Dermis blood vessel endothelial cell (primary cell): ENCODE measurements around the gene CDK7. TPM values are rescaled to one million over a fixed set of nuclear protein-coding genes. Genes with fewer than 3 reads are reported as not detected.

Experiments used
- DNase-seq: peaks from one replicate; pipeline ENCODE4 v3.0.0; 2010
- total RNA-seq: library from RNA; depleted of rRNA; stranded (reverse); fragments of >200 nt; gene quantifications from 2 replicates; pipeline ENCODE4 v1.2.3, GENCODE V29; 2014

Gene CDK7
- total RNA-seq, 1 donor from 2014 or later: 62.5 TPM

DNA sequence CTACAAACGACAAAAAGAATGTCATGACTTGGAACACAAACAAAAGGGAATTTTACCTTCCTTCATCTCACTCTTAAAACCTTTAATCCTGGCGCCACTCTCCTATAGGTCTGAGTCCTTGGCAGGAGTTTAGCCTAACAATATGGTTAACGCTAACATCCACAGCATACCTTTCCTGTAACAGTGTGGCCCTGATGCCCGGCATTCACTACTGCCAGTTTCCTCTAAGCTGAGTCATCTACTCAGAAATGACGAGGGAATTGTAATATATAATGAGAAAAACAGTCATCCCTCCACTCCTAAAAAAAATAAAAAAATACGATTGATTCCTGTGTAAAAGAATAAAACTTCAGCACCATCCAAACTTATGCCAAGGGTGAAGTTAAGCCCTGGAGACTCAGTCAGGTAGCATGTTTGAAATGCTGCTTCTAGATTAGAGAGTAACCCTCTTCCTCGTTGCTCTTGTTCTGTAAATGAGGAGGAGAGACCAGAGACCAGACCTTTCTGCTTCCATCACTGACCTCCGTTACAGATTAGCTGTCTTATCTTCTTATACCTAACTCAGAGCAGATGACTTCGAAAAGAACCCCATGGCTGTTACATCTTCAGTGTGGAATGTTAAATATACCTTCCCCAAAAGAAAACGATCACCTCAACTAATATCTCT is 60.5 kb downstream of the CDK7 start:
- DNase-seq: peak; percentile 86

DNA sequence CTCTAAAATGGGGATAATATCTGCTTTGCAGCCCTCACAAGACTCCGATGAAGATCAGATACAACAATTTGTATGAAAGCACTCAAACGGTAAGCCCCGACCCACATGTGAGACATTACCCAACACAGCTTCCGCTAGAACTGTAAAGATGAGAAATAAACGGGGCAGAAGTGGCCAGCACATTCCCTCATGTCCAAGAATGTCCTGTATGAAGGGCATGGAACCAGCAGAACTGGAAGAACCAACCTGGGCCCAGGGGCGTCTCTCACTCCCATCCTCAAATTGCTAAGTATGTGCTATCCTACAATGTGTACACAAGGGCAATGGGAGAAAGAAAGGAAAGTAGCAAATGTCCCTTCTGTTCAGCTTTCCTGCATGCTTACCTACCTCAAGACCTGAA is 64.9 kb downstream of the CDK7 start:
- DNase-seq: no peak

DNA sequence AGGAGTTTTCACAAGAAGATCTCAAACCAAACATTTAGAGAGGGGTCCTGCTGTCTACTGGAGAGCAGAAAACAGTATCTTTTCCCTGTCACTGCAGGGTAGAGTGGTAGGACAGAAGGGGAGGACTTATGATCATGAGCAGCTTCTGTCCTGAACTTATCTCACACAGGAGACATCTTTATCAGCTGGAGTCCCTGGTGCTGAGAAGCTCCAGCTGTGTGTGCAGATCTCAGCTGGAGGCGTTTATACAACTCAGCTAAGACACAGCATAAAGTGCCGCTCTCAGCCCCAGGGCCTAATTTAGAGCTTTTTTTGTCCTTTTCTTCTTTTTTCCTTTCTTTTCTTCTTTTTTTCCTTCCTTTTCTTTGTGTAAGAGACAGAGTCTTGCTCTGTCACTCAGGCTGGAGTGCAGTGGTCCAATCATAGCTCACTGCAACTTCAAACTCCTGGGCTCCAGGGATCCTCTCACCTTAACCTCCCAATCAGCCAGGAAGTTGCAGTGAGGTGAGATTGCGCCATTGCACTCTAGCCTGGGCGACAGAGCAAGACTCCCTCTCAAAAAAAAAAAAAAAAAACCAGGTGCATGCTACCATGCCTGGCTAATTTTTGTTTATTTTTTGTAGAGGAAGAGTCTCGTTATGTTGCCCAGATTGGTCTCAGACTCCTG is 66.0 kb downstream of the CDK7 start:
- DNase-seq: no peak

DNA sequence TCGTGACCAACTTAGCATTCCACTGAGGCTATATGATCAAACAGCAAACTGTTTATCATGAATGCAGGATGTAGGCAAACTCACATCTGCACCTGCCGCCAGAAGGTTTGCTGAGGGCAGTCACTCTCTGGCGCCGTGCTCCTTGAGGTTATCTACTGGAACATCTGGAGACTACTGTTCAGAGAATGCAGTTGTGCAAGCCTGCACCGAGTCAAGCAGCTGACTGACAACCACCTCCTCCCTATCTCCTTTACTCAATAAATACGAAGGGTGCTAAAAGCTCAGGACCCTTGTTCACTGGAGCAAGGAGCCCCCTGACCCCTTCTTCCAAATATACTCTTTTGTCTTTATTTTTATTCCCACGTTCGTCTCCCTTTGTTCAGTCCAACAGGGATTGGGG is 70.8 kb downstream of the CDK7 start:
- no peak for DNase-seq

DNA sequence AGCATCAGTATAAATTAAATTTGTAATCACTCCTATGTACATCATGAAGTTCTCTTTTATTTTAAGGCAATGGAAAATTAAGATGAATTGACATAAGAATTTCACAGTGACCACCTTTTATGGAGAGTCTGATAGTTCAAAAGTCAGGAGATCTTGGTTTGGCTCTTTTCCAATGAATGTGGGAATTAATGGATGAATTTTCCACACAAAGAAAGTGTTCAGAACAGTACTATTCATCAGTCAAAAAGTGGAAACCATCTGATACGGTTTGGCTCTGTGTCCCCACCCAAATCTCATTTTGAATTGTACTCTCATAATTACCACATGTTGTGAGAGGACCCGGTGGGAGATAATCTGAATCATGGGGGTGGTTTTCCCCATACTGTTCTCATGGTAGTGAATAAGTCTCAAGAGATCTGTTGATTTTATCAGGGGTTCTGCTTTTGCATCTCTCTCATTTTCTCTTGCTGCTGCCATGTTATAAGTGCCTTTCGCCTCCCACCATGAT is 73.4 kb downstream of the CDK7 start:
- DNase-seq: no peak

DNA sequence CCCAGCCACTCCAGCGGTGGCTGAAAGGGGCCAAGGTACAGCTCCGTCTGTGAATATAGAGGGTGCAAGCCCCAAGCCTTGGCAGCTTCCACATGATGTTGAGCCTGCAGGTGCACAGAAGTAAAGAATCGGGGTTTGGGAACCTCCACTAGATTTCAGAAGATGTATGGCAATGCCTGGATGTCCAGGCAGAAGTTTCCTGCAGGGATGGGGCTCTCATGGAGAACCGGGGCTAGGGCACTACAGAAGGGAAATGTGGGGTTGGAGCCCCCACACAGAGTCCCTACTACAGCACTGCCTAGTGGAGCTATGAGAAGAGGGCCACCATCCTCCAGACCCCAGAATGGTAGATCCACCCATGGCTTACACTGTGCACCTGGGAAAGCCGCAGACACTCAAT is 74.7 kb downstream of the CDK7 start:
- DNase-seq: no peak

DNA sequence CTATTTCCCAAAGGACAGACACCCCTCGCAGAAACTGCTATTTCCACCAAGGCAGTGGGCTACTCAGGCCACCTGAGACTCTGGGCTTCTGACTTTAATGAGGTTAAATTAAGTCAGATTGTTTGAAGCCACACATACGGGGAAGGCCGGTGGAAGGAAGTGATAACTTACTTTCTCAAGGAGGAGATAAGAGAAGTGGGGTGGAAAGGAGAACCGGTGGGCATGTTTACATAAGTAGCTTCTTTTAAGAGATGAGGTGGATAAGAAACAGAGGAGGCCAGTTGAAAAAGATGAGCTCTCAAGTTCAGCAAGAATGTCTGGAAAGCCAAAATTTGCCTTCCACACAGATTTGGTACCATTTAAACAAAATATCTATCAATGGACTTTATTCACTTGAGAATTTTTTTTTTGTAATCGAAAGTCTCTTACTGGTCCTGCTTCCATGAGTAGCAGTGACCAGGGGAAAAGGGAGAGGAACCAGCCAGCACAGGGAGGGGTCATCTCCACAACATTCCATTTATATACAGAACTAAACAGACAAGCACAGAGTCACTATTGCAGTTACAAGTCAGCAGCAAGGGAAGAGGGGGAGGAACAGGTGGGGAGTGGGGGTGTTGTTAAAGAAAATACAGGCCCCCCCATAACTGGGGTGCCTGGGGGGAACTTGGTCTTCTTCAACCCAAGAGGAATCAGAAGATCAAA is 77.9 kb downstream of the CDK7 start:
- DNase-seq: no peak

DNA sequence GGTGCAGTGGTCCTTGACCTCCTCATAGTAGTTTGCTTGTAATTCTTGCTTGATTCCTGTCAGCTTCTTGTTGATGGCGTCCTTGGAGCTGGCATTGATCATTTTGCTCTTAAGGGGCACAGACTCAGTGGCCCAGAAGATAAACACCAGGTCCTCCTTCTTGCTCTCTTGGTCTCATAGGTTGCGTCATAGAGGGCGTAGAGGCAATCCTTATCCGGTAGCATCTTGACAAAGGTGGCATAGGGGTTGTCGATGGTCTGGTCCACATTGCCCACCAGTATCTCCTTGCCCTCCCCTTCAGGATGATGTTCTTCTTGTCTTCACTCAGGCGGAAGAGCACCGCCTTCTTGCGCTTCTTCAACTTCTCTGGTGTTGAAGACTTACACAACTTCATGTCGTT is 78.7 kb downstream of the CDK7 start:
- no peak for DNase-seq

DNA sequence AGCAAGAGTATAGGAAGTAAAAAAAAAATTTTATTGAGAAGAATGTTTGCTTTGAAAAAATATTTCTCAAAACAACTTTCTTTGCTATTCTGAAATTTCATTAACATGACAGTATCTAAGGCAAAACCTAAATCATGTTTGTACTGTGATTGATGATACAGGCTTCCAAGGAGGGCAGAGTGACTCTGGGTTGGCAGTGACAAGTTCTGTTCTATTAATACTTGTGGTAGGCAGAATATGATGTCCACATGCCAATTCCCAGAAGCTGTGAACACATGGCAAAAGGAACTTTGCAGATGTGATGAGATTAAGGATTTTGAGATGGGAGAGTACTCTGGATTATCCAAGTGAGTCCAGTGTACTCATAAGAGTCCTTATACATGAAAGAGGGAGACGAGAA is 81.3 kb downstream of the CDK7 start:
- DNase-seq: no peak

DNA sequence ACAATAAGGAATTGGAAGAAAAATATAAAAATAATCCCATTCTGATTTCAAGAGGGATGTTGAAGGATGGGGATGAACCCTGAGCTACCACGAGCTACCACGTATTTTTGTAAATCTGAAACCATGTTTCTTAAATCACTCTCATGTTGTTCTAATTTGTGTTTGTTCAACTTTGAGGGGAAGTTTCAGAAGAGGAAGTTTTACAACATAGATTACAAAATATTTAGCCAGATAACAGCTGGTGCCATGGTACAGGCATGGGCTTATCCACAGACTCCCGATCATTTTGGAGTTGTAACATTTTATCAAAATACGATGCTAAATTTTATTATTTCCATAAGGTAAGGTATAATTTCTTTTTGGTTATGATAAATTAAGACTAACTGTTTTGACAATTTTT is 82.7 kb downstream of the CDK7 start:
- no peak for DNase-seq

DNA sequence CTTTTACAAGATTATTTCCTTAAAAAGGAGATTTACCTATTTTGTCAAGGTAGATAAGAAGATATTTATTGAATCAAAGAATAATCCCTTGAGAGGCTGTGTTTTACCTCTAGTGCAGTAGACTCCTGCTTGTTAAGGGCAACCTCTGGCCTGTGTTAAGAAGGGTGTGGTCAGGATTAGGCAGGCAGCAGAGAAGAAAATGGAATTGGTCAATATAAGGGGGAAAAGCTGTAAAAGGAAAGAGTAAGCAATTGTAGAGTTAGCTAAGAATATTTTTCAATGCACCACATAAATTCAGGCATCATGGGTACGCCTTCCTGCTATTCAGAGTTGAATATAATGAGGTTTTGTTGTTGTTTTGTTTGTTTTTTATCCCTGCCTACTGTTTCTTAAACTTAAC is 91.7 kb downstream of the CDK7 start:
- DNase-seq: no peak

Other genes with a start within 250 kb of the CDK7 start
- 41.9 and 49.9 TPM in 2 replicates for gene SLC30A5, start 140.9 kb upstream of the CDK7 start, total RNA-seq
- 63.8 and 223 TPM in 2 replicates for gene CCNB1, start 67.7 kb upstream of the CDK7 start, total RNA-seq
- gene CENPH, start 45.3 kb upstream of the CDK7 start, total RNA-seq: 3.1 and 10.7 TPM in 2 replicates
- 5.6 and 8.7 TPM in 2 replicates for gene CCDC125, start 97.9 kb downstream of the CDK7 start, total RNA-seq
- gene AK6, start 134.6 kb downstream of the CDK7 start, total RNA-seq: 21.3 and 52.0 TPM in 2 replicates
- gene TAF9, start 134.6 kb downstream of the CDK7 start, total RNA-seq: 56.7 and 94.0 TPM in 2 replicates
- 17.4 and 19.1 TPM in 2 replicates for gene RAD17, start 134.9 kb downstream of the CDK7 start, total RNA-seq
- 2.0 and 3.1 TPM in 2 replicates for gene MARVELD2, start 180.2 kb downstream of the CDK7 start, total RNA-seq